HuH-7.5 (cell line): ENCODE results near the gene RPL39L.

Experiments
- DNase-seq: peaks from one replicate; pipeline ENCODE4 v3.0.0; 2011; ENCODE audit warnings: low spot score

The RPL39L gene

DNA sequence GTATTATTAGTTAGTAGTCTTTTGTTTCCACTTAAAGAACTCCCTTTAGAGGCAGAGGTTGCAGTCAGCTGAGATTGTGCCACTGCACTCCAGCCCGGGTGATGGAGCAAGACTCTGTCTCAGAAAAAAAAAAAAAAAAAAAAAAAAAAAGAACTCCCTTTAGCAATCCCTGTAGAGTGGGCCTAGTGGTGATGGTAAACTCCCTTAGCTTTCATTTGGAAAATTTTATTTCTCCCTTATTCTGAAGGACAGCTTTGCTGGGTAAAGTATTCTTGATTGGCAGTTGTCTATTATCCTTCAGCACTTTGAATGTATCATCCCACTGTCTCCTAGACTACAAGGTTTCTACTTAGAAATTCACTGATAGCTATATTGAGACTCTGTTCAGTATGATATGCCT lies 46.0 kb downstream of the RPL39L start:
- DNase-seq, result no peak

DNA sequence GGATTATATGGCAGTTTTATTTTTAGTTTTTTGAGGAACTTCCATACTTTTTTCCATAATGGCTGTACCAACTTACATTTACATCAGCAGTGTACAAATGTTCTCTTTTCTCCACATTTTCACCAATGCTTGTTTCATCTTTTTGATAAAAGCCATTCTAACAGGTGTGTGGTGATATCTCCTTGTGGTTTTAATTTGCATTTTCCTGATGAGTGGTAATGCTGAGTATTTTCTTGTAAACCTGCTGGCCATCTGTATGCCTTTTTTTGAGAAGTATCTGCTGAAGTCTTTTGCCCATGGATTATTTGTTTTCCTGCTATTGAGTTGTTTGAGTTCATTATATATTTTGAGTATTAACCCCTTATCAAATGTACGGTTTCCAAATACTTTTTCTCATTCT lies 50.6 kb downstream of the RPL39L start:
- DNase-seq, result no peak

DNA sequence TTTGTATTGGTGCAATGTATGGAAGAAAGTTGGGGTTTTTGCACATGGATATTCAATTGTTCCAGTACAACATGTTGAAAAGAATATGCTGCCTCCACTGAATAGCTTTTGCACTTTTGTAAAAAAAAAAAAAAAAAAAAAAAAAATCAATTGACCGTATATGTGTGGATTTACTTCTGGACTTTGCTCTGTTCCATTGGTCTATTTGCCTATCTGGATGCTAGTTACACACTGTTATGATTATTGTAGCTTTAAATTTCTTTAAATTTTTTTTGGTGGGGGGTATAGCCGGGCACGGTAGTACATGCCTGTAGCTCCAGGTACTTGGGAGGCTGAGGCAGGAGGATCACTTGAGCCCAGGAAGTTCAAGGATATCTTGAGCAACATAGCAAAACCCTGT lies 52.5 kb downstream of the RPL39L start:
- DNase-seq, result no peak

DNA sequence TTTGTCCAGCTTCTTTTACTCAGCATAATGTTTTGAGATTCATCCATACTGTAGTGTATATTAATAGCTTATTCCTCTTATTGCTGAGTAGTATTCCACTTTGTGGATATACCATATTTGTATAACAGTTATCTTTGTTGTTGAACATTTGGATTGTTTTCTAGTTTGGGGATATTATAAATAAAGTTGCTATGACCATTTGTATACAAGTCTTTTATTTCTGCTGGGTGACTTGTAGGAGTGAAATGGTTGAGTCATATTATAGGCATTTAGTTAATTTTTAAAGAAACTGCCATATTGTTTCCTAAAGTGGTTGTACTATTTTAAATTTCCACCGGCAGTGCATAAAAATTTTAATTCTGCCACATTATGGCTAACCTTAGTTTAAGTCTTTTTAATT lies 53.4 kb downstream of the RPL39L start:
- no peak for DNase-seq

DNA sequence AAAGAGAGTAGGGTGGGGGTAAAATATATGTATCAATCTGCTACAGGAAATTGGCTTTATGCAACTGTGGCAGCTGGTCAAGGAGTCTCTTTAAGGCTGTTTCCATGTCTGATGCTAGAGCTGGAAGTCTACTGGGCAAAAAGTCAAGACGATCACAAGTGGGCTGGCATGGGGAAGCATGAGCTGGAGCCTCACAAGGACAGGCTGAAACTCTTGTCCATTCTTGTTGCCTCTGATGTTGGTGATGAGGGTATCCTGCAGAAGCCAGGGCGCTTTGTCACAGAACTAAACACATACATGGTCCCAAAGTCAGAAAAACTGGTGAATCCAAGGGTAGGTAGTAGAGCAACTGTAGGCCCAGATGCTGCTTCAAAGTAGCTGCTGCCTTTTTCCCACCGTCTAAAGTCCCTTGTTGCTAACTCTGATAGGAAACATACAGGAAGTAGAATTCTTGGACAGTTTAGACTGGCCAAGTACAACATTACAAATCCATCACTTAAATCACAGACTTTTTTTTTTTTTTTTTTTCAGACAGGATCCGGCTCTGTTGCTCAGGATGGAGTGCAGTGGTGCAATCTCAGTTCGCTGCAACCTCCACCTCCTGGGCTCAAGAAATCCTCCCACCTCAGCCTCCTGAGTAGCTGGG lies 54.2 kb downstream of the RPL39L start:
- DNase-seq, result no peak

DNA sequence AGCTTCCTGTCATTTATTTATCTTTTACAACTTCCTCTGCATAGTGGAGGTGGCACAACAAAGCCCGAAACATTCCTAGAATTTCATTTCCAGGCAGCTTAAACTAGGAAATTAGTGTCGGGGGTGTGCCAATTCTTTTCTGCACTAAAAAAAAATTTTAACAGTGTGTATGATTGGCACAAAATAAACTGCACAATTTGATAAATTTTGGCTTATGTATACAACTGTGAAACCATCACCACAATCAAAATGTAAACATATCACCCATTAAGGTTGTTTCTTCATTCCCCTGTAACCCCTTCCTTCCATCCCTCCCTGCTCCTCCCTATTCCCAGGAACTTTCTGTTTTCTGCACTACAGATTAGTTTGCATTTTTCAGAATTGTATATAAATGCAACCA lies 54.7 kb downstream of the RPL39L start:
- DNase-seq, result no peak

DNA sequence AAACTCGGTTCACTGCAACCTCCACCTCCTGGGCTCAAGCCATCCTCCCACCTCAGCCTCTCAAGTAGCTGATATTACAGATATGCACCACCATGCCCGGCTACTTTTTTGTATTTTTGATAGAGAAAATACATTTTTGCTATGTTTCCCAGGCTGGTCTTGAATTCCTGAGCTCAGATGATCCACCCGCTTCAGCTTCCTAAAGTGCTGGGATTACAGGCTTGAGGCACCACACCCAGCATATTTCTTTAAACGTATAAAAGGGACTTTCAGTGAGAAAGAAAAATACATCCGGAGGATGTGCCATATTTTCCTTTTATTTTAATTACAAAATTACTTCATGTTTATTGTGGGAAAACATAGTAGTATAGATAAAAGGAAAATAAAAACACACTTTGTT lies 55.2 kb downstream of the RPL39L start:
- no peak for DNase-seq

DNA sequence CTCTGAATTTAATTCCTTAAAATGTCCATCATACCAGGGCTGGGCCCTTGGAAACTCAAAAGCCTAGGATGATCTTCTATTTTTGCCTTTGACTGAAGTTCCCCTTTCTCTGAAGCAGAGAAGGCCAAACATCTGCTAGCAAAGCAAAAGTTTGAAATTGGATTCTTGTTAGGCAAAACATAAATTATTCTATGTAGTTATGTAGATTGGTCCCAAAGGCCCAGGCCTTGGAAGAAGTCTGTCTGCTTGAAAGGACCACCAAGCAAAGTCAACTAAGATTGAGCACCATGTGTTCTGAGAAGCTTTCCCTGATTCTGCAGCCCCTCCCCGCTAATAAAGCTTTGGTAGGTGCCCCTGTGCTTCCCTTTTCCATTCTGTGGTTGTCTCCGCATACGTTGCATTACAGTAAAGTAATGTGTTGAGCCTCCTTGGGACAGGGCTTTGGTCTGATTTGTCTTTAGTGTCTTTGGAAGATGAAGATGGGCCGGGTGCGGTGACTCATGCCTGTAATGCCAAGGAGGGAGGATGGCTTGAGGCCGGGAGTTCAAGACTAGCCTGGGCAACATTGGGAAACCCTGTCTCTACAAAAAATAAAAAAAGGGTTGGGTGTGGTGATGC lies 56.4 kb downstream of the RPL39L start:
- no peak for DNase-seq

DNA sequence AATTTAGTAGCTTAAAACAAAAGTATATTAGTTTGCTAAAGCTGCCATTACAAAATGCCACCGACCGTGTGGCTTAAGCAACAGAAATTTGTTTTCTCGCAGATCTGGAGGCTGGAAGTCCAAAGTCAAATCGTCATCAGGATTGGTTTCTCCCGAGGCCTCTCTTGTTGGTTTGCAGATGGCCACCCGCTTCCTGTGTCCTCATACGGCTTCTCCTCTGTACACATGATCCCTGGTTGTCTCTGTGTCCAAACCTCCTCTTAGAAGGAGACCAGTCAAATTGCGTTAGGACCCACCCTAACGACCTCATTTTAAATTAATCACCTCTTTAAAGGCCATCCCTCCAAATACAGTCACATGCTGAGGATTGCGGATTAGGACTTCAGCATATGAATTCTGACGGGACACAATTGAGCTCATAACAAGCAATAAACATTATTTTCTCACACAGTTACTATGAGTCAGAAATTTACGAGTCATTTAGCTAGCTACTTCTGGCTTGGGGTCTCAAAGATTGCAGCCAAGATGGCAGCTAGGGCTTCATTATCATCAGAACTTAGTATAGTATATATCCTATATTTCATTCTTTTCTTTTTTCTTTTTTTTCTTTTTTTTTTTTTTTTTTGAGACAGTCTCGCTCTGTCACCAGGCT lies 58.4 kb downstream of the RPL39L start:
- no peak for DNase-seq

DNA sequence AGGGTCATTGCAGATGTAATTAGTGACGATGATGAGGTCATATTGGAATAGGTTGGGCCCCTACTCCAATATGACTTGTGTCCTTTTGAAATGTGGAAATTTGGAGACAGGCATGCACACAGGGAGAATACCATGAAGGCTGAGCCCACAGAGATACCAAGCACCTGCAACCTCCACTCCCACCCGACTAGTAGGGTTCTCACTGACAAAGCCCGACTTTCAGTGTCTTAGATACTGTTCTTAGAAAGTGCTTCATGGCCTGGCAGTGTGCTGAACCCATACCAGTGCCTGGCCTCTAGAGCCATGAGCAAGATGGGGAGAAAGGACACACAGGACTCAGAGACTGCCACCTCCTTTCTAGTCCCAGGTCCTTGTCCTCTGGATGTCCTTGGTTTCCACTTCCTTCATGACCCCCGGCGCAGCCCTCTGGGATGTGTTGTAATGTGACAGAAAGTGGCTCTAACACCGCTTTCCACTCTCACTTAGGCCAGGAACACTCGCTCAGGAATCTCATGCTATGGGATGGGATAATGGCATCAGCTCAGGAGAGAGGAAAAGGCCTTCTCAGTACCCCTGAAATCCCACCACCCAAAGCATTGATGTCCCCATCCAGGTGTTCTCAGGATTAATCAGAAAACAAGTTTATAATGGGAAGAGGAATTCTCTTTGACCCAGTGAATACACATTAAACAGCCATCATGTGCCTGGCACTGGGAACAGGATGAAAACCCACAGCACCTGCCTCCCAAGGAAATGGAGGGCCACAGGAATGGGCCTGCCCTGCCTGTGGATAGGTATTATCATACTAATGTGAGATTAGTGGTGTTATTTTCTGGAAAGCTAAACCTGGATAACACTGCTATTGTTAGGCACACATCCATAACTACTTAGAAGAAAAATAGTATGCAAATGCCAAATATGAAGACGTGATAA lies 59.9 kb downstream of the RPL39L start:
- no peak for DNase-seq

DNA sequence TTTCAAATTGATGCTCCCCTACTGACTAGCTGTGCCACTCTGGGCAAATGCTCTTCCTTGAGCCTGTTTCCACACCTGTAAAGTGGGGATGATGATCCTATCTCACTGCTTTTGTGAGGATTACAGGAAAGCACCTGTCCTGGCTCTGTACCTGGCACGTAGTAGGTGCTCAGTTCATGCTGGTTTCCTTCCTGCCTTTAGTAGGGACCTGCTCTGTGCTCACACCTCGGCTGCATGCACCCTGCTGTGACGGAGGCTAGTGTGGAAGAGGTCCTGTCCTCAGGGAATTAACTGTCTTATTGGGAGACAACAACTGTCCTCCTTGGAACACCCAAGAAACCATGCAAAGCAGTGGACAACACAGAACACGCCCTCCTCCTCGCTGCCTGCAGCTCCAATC lies 61.8 kb downstream of the RPL39L start:
- DNase-seq, result no peak

DNA sequence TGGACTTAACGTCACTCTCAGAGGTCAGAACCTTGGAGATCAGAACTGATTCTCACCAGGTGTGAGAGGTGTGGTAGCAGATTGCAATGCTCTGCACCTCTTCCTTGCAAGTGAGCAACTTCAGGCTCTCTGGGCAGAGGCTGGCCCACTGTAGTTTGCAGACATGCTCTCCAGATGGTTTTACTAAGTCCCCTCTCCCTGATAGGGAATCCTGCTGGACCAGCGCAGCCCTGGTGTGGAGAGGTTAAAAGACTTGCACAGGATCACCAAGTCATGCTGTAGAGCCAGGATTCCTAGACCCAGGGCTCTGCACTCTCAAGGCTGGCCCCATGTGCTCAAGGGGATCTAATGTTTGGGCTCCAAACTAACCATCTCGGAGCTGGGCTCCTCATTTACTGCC lies 62.2 kb downstream of the RPL39L start:
- DNase-seq, result no peak

DNA sequence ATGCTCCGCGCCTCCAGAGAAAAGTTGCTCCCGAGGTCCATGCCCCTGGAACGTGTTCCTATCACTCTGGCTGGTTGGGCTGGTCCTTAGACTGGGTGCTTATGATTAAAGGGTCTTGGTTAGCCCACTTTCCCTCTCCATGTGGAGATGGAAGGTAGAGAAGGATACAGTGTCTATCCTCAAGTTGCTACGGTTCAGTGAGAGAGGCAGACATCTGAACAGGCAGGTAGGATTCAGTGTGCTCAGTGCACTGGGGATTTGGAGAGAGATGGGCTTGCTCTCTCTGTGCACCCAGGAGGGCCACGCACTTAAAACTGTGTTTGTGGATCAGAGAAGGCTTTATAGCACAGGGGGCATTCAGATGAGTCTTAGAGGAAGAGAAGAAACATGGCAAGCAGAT lies 63.0 kb downstream of the RPL39L start:
- DNase-seq, result no peak

DNA sequence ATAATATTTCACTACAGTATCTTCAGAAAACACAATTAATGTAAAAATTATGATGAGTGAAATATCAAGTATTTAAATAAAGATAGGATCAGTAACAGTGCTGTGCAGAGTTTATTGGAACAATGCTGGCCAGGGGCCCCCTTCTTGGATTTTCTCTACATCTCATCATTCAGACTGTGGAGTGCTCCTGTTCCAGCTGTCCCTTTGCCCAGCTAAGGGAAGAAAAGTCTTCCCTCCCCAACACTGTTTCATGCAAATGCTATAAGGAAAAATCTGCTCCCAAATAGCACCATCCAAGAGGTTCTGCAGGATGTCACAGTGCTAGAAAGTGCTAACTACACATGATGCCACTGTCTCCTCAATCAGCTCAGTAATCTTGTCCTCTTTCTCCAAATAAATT lies 64.5 kb downstream of the RPL39L start:
- DNase-seq, result no peak

DNA sequence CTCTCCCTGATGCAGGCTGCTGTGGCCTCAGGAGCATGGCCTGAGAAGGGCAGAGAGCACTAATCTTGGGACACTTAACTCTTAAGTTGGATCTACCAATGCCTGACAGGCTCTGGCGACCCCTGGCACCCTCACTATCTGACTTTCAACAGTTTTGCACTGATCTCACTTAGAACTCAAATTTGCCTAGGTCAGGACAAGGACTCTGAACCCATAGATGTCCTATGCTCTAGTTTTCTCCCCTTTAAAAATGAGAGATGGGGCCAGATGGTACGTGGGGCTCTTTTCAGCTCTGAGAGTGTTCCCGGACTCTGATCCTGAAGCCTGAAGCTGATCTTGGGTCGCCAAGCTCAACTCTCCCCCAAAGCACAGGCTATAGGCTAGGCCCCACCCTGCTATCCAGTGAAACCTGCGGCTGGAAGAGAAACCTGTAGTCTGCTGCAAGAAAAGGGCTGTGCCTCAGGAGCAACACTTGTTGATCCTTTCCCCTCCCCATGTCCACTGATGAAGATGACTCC lies 65.7 kb downstream of the RPL39L start:
- no peak for DNase-seq

DNA sequence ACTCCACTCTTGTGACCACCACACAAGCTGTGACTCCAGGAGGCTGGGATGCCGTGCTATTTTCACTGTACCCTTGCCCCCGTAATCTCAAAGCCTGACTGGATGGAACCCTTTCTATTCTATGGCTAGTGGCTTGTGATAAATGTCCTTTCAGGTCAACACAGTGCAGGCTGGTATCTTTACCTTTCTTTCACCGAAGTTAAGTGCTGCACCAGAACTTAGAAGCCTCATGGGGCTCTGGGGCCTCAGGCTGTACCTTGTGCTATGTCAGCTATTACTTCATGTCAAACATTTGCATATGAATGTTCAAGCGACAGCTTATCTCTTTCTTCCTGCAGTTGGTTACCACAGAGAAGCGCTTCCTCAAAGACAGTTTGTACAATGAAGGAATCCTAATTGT lies 66.8 kb downstream of the RPL39L start:
- no peak for DNase-seq

DNA sequence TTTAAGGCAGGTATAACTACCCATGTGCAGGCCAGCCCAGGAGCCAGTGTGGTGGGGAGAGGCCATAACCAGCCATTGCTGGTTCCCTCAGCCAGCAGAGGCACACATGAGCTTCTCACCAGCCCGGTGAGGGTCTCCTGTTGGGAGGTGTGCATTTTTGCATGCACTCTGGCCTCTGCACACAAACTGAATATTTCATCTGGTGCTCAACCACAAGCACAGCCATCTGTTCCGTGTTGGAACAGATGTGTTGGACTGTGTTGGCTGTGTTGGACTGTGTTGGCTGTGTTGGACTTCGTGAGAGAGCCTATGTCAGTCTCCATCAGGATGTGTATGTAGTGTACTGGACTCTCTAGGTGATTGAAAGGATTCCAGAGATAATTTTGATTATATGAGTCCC lies 67.2 kb downstream of the RPL39L start:
- no peak for DNase-seq
